ENCODE results near the gene SOX8.

SOX8 gene

DNA sequence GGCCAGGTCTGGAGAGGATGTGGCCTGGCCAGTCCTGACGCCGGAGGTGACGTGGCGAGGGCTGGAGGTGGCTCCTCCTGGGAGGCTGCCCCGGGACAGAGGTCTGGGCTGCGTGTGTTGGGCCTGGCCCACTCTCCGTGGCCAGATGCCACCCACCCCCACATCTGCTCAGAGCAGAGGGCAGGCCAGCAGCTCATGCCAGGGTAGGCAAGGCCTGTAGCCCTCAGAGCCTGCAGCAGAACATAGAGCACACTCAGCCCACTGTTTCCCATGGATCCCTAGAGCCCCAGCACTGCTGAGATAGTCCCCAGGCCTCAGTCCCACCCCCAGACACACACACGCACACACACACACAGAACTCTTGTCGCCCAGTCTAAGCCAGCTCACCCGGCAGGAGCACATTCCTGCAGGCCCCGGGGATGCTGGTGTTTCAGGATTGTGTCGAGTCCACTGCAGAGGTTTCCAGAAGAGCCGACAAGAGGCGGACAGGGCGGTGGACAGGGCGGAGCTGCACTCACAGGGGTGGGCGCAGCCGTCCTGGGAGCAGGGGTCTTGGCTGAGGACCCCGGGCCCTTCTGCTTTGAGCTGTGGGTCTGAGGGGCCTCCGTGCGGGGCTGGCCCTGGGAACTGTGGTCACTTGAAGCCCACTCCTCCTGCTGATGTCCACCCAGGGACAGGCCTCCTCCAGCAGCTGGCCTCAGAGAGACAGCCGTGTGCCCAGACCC lies 33.4 kb downstream of the SOX8 start:
- peaks cover 5% of the 10 kb centered on the region; the same call in 1 of the 2 replicates for H3K4me1 ChIP-seq (ENCODE audit: control insufficient read depth, insufficient read depth, low read length)
- H3K9me3 ChIP-seq (ENCODE audit: control insufficient read depth, insufficient read depth, low read depth, low read length) = no peaks in the 10 kb centered on the region
- H3K4me3 ChIP-seq (ENCODE audit: low read depth, low read length) = no peak overlapping the region
- TF ChIP-seq ZBTB20 (tag by site-specific recombination; IDR thresholded peaks at IDR 0.05) = no peak
- no peak for TF ChIP-seq ZNF404 (tag by site-specific recombination; IDR thresholded peaks at IDR 0.05)
- TF ChIP-seq TRIM28 (IDR thresholded peaks at IDR 0.05; ENCODE audit: borderline replicate concordance, low read length) = no peak
- TF ChIP-seq ZNF555 (tag by site-specific recombination; conservative IDR thresholded peaks at IDR 0.05) = no peak
- no peak for TF ChIP-seq ZNF202 (tag by site-specific recombination; IDR thresholded peaks at IDR 0.05; ENCODE audit: borderline replicate concordance)
- no peak for TF ChIP-seq ZNF558 (tag by site-specific recombination; IDR thresholded peaks at IDR 0.05)
- no peak for TF ChIP-seq KLF16 (tag by site-specific recombination; IDR thresholded peaks at IDR 0.05)
- TF ChIP-seq ZSCAN16 (tag by site-specific recombination; IDR thresholded peaks at IDR 0.05) = no peak
- TF ChIP-seq, protein P1, sequence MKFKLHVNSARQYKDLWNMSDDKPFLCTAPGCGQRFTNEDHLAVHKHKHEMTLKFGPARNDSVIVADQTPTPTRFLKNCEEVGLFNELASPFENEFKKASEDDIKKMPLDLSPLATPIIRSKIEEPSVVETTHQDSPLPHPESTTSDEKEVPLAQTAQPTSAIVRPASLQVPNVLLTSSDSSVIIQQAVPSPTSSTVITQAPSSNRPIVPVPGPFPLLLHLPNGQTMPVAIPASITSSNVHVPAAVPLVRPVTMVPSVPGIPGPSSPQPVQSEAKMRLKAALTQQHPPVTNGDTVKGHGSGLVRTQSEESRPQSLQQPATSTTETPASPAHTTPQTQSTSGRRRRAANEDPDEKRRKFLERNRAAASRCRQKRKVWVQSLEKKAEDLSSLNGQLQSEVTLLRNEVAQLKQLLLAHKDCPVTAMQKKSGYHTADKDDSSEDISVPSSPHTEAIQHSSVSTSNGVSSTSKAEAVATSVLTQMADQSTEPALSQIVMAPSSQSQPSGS (tag by site-specific recombination; IDR thresholded peaks at IDR 0.05; ENCODE audit: low read depth) = no peak
- TF ChIP-seq ZNF660 (tag by site-specific recombination; IDR thresholded peaks at IDR 0.05) = no peak
- TF ChIP-seq ZNF112 (tag by site-specific recombination; IDR thresholded peaks at IDR 0.05) = no peak
- TF ChIP-seq, protein P2, sequence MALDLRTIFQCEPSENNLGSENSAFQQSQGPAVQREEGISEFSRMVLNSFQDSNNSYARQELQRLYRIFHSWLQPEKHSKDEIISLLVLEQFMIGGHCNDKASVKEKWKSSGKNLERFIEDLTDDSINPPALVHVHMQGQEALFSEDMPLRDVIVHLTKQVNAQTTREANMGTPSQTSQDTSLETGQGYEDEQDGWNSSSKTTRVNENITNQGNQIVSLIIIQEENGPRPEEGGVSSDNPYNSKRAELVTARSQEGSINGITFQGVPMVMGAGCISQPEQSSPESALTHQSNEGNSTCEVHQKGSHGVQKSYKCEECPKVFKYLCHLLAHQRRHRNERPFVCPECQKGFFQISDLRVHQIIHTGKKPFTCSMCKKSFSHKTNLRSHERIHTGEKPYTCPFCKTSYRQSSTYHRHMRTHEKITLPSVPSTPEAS (tag by site-specific recombination; IDR thresholded peaks at IDR 0.05) = 0 out of 2 replicates have a peak, but pooled peaks have one; percentile 34
- TF ChIP-seq, protein P3, sequence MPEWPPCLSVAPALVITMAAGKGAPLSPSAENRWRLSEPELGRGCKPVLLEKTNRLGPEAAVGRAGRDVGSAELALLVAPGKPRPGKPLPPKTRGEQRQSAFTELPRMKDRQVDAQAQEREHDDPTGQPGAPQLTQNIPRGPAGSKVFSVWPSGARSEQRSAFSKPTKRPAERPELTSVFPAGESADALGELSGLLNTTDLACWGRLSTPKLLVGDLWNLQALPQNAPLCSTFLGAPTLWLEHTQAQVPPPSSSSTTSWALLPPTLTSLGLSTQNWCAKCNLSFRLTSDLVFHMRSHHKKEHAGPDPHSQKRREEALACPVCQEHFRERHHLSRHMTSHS (tag by site-specific recombination; IDR thresholded peaks at IDR 0.05) = no peak
- no peak for TF ChIP-seq ZNF184 (tag by site-specific recombination; IDR thresholded peaks at IDR 0.05)
- TF ChIP-seq KLF9 (tag by site-specific recombination; IDR thresholded peaks at IDR 0.05; ENCODE audit: low read depth) = no peak
- peak; percentile 33; the same call in 1 of the 2 replicates for TF ChIP-seq ZIC2 (tag by site-specific recombination; IDR thresholded peaks at IDR 0.05)
- TF ChIP-seq ZFHX2 (tag by site-specific recombination; conservative IDR thresholded peaks at IDR 0.05) = peak; percentile 41
- TF ChIP-seq ZNF701 (tag by site-specific recombination; IDR thresholded peaks at IDR 0.05) = no peak
- no peak for TF ChIP-seq EGR2 (tag by site-specific recombination; IDR thresholded peaks at IDR 0.05; ENCODE audit: low read depth)
- ChIA-PET POLR2A (no interaction called here), CTCF (no interaction called here)
- no peaks in the 10 kb centered on the region for H3K36me3 ChIP-seq (ENCODE audit: control insufficient read depth in 2 of 2, insufficient read depth in 1 of 2, low read length in 2 of 2)
- H3K27ac ChIP-seq (ENCODE audit: extremely low read depth, low read depth, low read length) = no peak overlapping the region

DNA sequence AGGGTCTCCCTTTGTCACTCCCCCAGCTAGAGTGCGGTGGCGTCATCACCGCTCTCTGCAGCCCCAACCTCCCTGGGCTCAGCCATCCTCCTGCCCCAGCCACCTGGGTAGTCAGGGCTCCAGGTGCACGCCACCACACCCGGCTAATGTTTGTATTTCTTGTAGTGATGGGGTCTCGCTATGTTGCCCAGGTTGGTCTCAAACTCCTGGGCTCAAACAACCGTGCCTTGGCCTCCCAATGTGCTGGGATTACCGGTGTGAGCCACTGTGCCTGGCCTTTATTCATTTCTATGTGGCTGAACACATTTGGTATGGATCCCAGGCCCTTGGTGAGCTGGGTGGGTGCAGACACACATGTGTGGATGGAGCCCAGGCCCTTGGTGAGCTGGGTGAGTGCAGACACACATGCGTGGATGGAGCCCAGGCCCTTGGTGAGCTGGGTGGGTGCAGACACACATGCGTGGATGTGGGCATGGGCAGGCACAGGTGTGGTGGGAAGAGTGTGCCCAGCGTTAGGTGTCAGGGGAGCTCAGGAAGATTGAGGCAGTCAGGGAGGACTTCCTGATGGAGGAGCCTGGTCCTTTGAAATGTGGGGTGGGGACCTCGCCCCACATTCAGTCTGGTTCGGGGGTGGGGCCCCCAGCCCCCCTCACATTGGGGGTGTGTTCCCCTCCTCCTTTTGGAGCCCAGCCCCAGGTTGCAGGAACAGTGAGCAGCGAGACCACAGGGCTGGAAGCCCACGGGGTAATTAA lies 37.1 kb downstream of the SOX8 start:
- Histone ChIP-seq H3K36me3 (ENCODE audit: control insufficient read depth in 2 of 2, insufficient read depth in 1 of 2, low read length in 2 of 2) (no peaks in the 10 kb centered on the region), H3K27ac (ENCODE audit: extremely low read depth, low read depth, low read length) (no peak overlapping the region), H3K4me3 (ENCODE audit: low read depth, low read length) (no peak overlapping the region), H3K4me1 (ENCODE audit: control insufficient read depth, insufficient read depth, low read length) (peaks cover 5% of the 10 kb centered on the region; the same call in 1 of the 2 replicates), H3K9me3 (ENCODE audit: control insufficient read depth, insufficient read depth, low read depth, low read length) (no peaks in the 10 kb centered on the region)
- ChIA-PET CTCF (interaction anchor here (0.6 to 1.1 kb wide), 3 partner anchors 29 to 473 kb away, joined by 3 read pairs; no protein-coding TSS in a partner anchor), POLR2A (no interaction called here)
- peak; percentile 73; the same call in 1 of the 2 replicates for TF ChIP-seq ZNF121 (tag by site-specific recombination; IDR thresholded peaks at IDR 0.05)
- TF ChIP-seq, protein P4, sequence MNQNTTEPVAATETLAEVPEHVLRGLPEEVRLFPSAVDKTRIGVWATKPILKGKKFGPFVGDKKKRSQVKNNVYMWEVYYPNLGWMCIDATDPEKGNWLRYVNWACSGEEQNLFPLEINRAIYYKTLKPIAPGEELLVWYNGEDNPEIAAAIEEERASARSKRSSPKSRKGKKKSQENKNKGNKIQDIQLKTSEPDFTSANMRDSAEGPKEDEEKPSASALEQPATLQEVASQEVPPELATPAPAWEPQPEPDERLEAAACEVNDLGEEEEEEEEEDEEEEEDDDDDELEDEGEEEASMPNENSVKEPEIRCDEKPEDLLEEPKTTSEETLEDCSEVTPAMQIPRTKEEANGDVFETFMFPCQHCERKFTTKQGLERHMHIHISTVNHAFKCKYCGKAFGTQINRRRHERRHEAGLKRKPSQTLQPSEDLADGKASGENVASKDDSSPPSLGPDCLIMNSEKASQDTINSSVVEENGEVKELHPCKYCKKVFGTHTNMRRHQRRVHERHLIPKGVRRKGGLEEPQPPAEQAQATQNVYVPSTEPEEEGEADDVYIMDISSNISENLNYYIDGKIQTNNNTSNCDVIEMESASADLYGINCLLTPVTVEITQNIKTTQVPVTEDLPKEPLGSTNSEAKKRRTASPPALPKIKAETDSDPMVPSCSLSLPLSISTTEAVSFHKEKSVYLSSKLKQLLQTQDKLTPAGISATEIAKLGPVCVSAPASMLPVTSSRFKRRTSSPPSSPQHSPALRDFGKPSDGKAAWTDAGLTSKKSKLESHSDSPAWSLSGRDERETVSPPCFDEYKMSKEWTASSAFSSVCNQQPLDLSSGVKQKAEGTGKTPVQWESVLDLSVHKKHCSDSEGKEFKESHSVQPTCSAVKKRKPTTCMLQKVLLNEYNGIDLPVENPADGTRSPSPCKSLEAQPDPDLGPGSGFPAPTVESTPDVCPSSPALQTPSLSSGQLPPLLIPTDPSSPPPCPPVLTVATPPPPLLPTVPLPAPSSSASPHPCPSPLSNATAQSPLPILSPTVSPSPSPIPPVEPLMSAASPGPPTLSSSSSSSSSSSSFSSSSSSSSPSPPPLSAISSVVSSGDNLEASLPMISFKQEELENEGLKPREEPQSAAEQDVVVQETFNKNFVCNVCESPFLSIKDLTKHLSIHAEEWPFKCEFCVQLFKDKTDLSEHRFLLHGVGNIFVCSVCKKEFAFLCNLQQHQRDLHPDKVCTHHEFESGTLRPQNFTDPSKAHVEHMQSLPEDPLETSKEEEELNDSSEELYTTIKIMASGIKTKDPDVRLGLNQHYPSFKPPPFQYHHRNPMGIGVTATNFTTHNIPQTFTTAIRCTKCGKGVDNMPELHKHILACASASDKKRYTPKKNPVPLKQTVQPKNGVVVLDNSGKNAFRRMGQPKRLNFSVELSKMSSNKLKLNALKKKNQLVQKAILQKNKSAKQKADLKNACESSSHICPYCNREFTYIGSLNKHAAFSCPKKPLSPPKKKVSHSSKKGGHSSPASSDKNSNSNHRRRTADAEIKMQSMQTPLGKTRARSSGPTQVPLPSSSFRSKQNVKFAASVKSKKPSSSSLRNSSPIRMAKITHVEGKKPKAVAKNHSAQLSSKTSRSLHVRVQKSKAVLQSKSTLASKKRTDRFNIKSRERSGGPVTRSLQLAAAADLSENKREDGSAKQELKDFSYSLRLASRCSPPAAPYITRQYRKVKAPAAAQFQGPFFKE (tag by site-specific recombination; IDR thresholded peaks at IDR 0.05; ENCODE audit: borderline replicate concordance) = no peak

Data from HEK293 (cell line).